HCT116 (cell line): ENCODE results near the gene RNF222. TPM values are rescaled to one million over a fixed set of nuclear protein-coding genes. Genes with fewer than 3 reads are reported as not detected.
A peak's percentile ranks its signal among the peaks of the same experiment; 100 is the strongest.

Experiments used
- ATAC-seq: fragments of 200-7000 bp; cut with Tn5 transposase; 2 replicates; pipeline ENCODE4 v1.9.1; 2020; ENCODE audit warnings: mild to moderate bottlenecking, moderate library complexity
- BruUV-seq: library from RNA; stranded (reverse); fragments of 400-500 nt; replicated peaks from 2 replicates; lab custom pipeline; 2021; lab: Mats Ljungman, UMichigan
- CTCF ChIA-PET: fragments of 300-600 bp; sonication (Branson Sonifier 250); formaldehyde crosslinking; loops from one replicate; lab custom pipeline; 2021; ENCODE audit warnings: antibody characterized with exemption; lab: Charles Lee
- POLR2A ChIA-PET: fragments of 300-600, 350-600 bp; sonication (Branson Sonifier 250); formaldehyde crosslinking; loops from one replicate; lab custom pipeline; 2021; ENCODE audit warnings: antibody characterized with exemption; lab: Charles Lee
- RAD21 ChIA-PET, 2 experiments: fragments of 300-600 bp; sonication (Branson Sonifier 250); formaldehyde crosslinking; loops; one replicate each; lab custom pipeline; 2023; ENCODE audit warnings: low total read pairs in 2 of 2; ENCODE audit not compliant: uncharacterized antibody in 2 of 2, unreplicated experiment in 2 of 2, low non-redundant PET in 1 of 2; lab: Charles Lee
- DNase-seq: peaks from one replicate; pipeline ENCODE4 v3.0.0-alpha.2; 2010; ENCODE audit warnings: low read depth, low spot score
- H2AFZ ChIP-seq: fragments of 200-600 bp; shearing (Covaris generic), sonication (generic); 2 replicates; pipeline ENCODE4 v1.6.1; 2017; ENCODE audit warnings: low read depth, mixed run types, mixed read lengths, antibody characterized with exemption, low read length; ENCODE audit not compliant: poor library complexity, severe bottlenecking
- H3K27ac ChIP-seq: 2 replicates; pipeline ENCODE4 v1.5.1; 2012; ENCODE audit warnings: low read depth, low read length
- H3K27me3 ChIP-seq: fragments of 200-600 bp; sonication (generic); 2 replicates; pipeline ENCODE4 v1.6.1; 2016; ENCODE audit warnings: mixed run types, low read length, mixed read lengths; ENCODE audit not compliant: insufficient read depth
- H3K36me3 ChIP-seq, 2 experiments: fragments of 200-500 bp in 1 of 2; fragments of 200-600 bp in 1 of 2; sonication (Bioruptor generic) in 1 of 2; sonication (generic) in 1 of 2; 2 replicates each; pipeline versions ENCODE4 v1.5.1 to v1.6.1; 2014 to 2016; ENCODE audit warnings: low read length in 2 of 2, inconsistent platforms in 1 of 2, mixed read lengths in 1 of 2, mixed run types in 1 of 2; ENCODE audit not compliant: insufficient read depth in 2 of 2, control insufficient read depth in 1 of 2
- H3K4me1 ChIP-seq, 2 experiments: fragments of 200-600 bp in 1 of 2; sonication (generic) in 1 of 2; 2 replicates each; pipeline versions ENCODE4 v1.5.1 to v1.6.1; 2012 to 2017; ENCODE audit warnings: low read length in 2 of 2, inconsistent platforms in 1 of 2, mild to moderate bottlenecking in 1 of 2, mixed read lengths in 1 of 2, mixed run types in 1 of 2, moderate library complexity in 1 of 2; ENCODE audit not compliant: insufficient read depth in 2 of 2, control insufficient read depth in 1 of 2
- H3K4me2 ChIP-seq: fragments of 200-600 bp; sonication (generic); 2 replicates; pipeline ENCODE4 v1.6.1; 2017; ENCODE audit warnings: mixed run types, low read length, mixed read lengths
- H3K4me3 ChIP-seq, 2 experiments: fragments of 200-600 bp in 1 of 2; sonication (generic) in 1 of 2; replicated peaks in 1 of 2; 2 replicates each; pipeline ENCODE4 v1.5.1; 2011 to 2016; ENCODE audit warnings: low read length in 2 of 2, control low read depth in 1 of 2, low read depth in 1 of 2, mild to moderate bottlenecking in 1 of 2, mixed read lengths in 1 of 2, mixed run types in 1 of 2
- H3K79me2 ChIP-seq: fragments of 200-600 bp; sonication (generic); 2 replicates; pipeline ENCODE4 v1.6.1; 2017; ENCODE audit warnings: mild to moderate bottlenecking, mixed run types, low read length, moderate library complexity, mixed read lengths; ENCODE audit not compliant: insufficient read depth
- H3K9ac ChIP-seq: fragments of 200-600 bp; sonication (generic); 2 replicates; pipeline ENCODE4 v1.6.1; 2016; ENCODE audit warnings: low read length, mixed read lengths
- H3K9me2 ChIP-seq: fragments of 200-600 bp; sonication (generic), shearing (Covaris generic); 2 replicates; pipeline ENCODE4 v1.6.1; 2017; ENCODE audit warnings: mixed run types, mild to moderate bottlenecking, moderate library complexity; ENCODE audit not compliant: insufficient read depth
- H3K9me3 ChIP-seq, 2 experiments: fragments of 200-500 bp in 1 of 2; fragments of 200-600 bp in 1 of 2; sonication (Bioruptor generic) in 1 of 2; sonication (generic) in 1 of 2; 2 replicates each; pipeline ENCODE4 v1.6.1; 2014 to 2017; ENCODE audit warnings: low read length in 2 of 2, mixed read lengths in 2 of 2, inconsistent platforms in 1 of 2, low read depth in 1 of 2, mild to moderate bottlenecking in 1 of 2, mixed run types in 1 of 2, moderate library complexity in 1 of 2; ENCODE audit not compliant: control insufficient read depth in 1 of 2, insufficient read depth in 1 of 2
- H4K20me1 ChIP-seq: fragments of 200-600 bp; sonication (generic), shearing (Covaris generic); 2 replicates; pipeline ENCODE4 v1.6.1; 2017; ENCODE audit warnings: mixed run types, mild to moderate bottlenecking, moderate library complexity; ENCODE audit not compliant: insufficient read depth
- ATF3 ChIP-seq: IDR thresholded peaks from 2 replicates; pipeline ENCODE4 v1.6.1; 2012
- EZH2 ChIP-seq: fragments of 200-600 bp; sonication (generic); IDR thresholded peaks from 2 replicates; pipeline ENCODE4 v1.6.1; 2017; ENCODE audit warnings: antibody characterized with exemption, mixed run types
- MAX ChIP-seq: IDR thresholded peaks from 2 replicates; pipeline ENCODE4 v1.6.1; 2012
- POLR2A ChIP-seq: IDR thresholded peaks from 2 replicates; pipeline ENCODE4 v1.7.0; 2011; ENCODE audit warnings: borderline replicate concordance; ENCODE audit not compliant: insufficient read depth, insufficient read length; ENCODE audit errors: extremely low read depth
- POLR2AphosphoS5 ChIP-seq: IDR thresholded peaks from 2 replicates; pipeline ENCODE4 v1.6.1; 2011; ENCODE audit warnings: mild to moderate bottlenecking, low read depth, low read length, moderate library complexity
- RAD21 ChIP-seq: IDR thresholded peaks from 2 replicates; pipeline ENCODE4 v1.6.1; 2012; ENCODE audit warnings: low read depth, mild to moderate bottlenecking
- SIN3A ChIP-seq: IDR thresholded peaks from 2 replicates; pipeline ENCODE4 v1.6.1; 2012; ENCODE audit warnings: low read depth
- TCF7L2 ChIP-seq: IDR thresholded peaks from 2 replicates; pipeline ENCODE4 v1.7.0; 2011; ENCODE audit warnings: borderline replicate concordance, inconsistent platforms; ENCODE audit not compliant: insufficient read depth, insufficient read length; ENCODE audit errors: extremely low read depth
- YY1 ChIP-seq: IDR thresholded peaks from 2 replicates; pipeline ENCODE4 v1.6.1; 2011; ENCODE audit warnings: low read length, low read depth, moderate library complexity, mild to moderate bottlenecking; ENCODE audit not compliant: insufficient replicate concordance; ENCODE audit errors: extremely low read depth
- ZFX ChIP-seq: fragments of 450-650 bp; IDR thresholded peaks from 2 replicates; pipeline ENCODE4 v1.6.1; 2017
- ZNF274 ChIP-seq: fragments of 200-500 bp; sonication (Bioruptor generic); IDR thresholded peaks from 2 replicates; pipeline ENCODE4 v1.6.1; 2014; ENCODE audit warnings: mild to moderate bottlenecking, low read depth, low read length, inconsistent platforms
- intact Hi-C: fragments of 100-400 bp; cut with micrococcal nuclease; formaldehyde crosslinking; loops from 2 replicates; pipeline ENCODE4 v1.10.0; 2022
- total RNA-seq: library from RNA; stranded (reverse); gene quantifications from one replicate; pipeline ENCODE4 v1.2.1, GENCODE V29; 2021; ENCODE audit not compliant: unreplicated experiment
- TF ChIP-seq, protein P1 (sequence below): IDR thresholded peaks from 2 replicates; pipeline ENCODE4 v1.6.1; 2012; ENCODE audit warnings: low read depth

Gene RNF222
- total RNA-seq, 1 experiment from 2014 or later, result not detected

GRCh38 chr17:8435245-8436168 lies 37.9 kb upstream of the RNF222 start, which contains the start of gene NDEL1:
TSS of gene NDEL1 (plus strand) at chr17:8435884. CDS start at chr17:8444272, 8,388 bp downstream.
- TSS peak; percentile 99 for BruUV-seq
- Histone ChIP-seq H3K79me2 (peaks cover 45% of the 10 kb centered on the region), H3K27me3 (no peaks in the 10 kb centered on the region), H3K4me3 (peak within 1 kb of the TSS; percentile 71 to 94)
- TF ChIP-seq POLR2AphosphoS5, result peak; percentile 98
- peak; percentile 73 for TF ChIP-seq SIN3A
- TF ChIP-seq MAX, result no peak; the same call in 1 of the 2 replicates
- TF ChIP-seq ZNF274, result no peak
- peak; percentile 96 for TF ChIP-seq POLR2A
- TF ChIP-seq, protein P1, sequence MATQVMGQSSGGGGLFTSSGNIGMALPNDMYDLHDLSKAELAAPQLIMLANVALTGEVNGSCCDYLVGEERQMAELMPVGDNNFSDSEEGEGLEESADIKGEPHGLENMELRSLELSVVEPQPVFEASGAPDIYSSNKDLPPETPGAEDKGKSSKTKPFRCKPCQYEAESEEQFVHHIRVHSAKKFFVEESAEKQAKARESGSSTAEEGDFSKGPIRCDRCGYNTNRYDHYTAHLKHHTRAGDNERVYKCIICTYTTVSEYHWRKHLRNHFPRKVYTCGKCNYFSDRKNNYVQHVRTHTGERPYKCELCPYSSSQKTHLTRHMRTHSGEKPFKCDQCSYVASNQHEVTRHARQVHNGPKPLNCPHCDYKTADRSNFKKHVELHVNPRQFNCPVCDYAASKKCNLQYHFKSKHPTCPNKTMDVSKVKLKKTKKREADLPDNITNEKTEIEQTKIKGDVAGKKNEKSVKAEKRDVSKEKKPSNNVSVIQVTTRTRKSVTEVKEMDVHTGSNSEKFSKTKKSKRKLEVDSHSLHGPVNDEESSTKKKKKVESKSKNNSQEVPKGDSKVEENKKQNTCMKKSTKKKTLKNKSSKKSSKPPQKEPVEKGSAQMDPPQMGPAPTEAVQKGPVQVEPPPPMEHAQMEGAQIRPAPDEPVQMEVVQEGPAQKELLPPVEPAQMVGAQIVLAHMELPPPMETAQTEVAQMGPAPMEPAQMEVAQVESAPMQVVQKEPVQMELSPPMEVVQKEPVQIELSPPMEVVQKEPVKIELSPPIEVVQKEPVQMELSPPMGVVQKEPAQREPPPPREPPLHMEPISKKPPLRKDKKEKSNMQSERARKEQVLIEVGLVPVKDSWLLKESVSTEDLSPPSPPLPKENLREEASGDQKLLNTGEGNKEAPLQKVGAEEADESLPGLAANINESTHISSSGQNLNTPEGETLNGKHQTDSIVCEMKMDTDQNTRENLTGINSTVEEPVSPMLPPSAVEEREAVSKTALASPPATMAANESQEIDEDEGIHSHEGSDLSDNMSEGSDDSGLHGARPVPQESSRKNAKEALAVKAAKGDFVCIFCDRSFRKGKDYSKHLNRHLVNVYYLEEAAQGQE, result no peak
- TF ChIP-seq TCF7L2, result no peak
- TF ChIP-seq RAD21, result 0 out of 2 replicates have a peak, but pooled peaks have one; percentile 3
- no peak for TF ChIP-seq EZH2
- TF ChIP-seq YY1, result peak; percentile 40
- TF ChIP-seq ZFX, result peak; percentile 98
- TF ChIP-seq ATF3, result no peak
- TF ChIP-seq, all 23 proteins: peak for 6
- Histone ChIP-seq H2AFZ (no peak within 1 kb of the TSS), H4K20me1 (peaks cover 4% of the 10 kb centered on the region; the same call in 1 of the 2 replicates), H3K36me3 (peaks cover 0 to 7% of the 10 kb centered on the region in 2 experiments; a peak in 2 of 4 replicates), H3K27ac (peak within 1 kb of the TSS; percentile 94), H3K4me1 (peaks cover 6 to 20% of the 10 kb centered on the region in 2 experiments), H3K9me2 (no peaks in the 10 kb centered on the region), H3K4me2 (peak within 1 kb of the TSS; percentile 80), H3K9me3 (no peaks in the 10 kb centered on the region), H3K9ac (peak within 1 kb of the TSS; percentile 98)
- intact Hi-C loops, result loop anchor here (1.0 to 5.0 kb wide), 2 partner anchors 52 to 197 kb away; partner anchors contain the start of genes MYH10 and RPL26
- ATAC-seq (peak; percentile 98), DNase-seq (peak; percentile 92)
- RAD21 ChIA-PET, result interaction anchor here (0.7 to 1.0 kb wide), 3 partner anchors 26 to 310 kb away, joined by 3 to 6 read pairs (median 3); no protein-coding TSS in a partner anchor
- CTCF ChIA-PET, result interaction anchor here (1.2 to 2.6 kb wide), 3 partner anchors 26 to 350 kb away, joined by 3 to 16 read pairs (median 6); no protein-coding TSS in a partner anchor
- POLR2A ChIA-PET, result interaction anchor here (0.6 to 1.8 kb wide), 12 partner anchors 11 to 350 kb away, joined by 3 to 14 read pairs (median 4); partner anchors contain the start of genes AURKB and MYH10
